HG03039 (cell line): ENCODE data around the gene EFCAB8.
"Not testable (repeated sequence)": the region's sequence is repeated elsewhere in the genome, so short reads cannot be mapped to it uniquely, and the experiment has no call there.

Experiments used
- ATAC-seq: cut with Tn5 transposase; IDR thresholded peaks from one replicate; pipeline ENCODE4 v1.9.1; 2021; ENCODE audit warnings: mild to moderate bottlenecking, moderate library complexity; ENCODE audit not compliant: unreplicated experiment

EFCAB8 gene

GRCh38 chr20:32946629-32947028 is 87.9 kb downstream of the EFCAB8 start:
- no peak for ATAC-seq

- not testable (repeated sequence) for ATAC-seq
Measured at GRCh38 chr20:32950539-32950938, 91.8 kb downstream of the EFCAB8 start.

- no peak for ATAC-seq
Measured at GRCh38 chr20:32957459-32957858, 98.7 kb downstream of the EFCAB8 start.

GRCh38 chr20:32958574-32958973 is 99.9 kb downstream of the EFCAB8 start:
- ATAC-seq, result no peak

- ATAC-seq, result no peak
Measured at GRCh38 chr20:32959351-32960221, 100.9 kb downstream of the EFCAB8 start.

GRCh38 chr20:32960222-32960518 is 101.4 kb downstream of the EFCAB8 start:
- no peak for ATAC-seq

- ATAC-seq, result no peak
Measured at GRCh38 chr20:32960849-32961731, 102.4 kb downstream of the EFCAB8 start.

- no peak for ATAC-seq
Measured at GRCh38 chr20:32962053-32962452, 103.3 kb downstream of the EFCAB8 start.

GRCh38 chr20:32962646-32963045 is 103.9 kb downstream of the EFCAB8 start:
- ATAC-seq, result not testable (repeated sequence)

- ATAC-seq, result no peak
Measured at GRCh38 chr20:32963176-32963575, 104.5 kb downstream of the EFCAB8 start.

- ATAC-seq, result no peak
Measured at GRCh38 chr20:32964575-32964974, 105.9 kb downstream of the EFCAB8 start.

- ATAC-seq, result no peak
Measured at GRCh38 chr20:32965115-32965514, 106.4 kb downstream of the EFCAB8 start.

GRCh38 chr20:32965581-32966373 is 107.1 kb downstream of the EFCAB8 start:
- no peak for ATAC-seq

- no peak for ATAC-seq
Measured at GRCh38 chr20:32966382-32966781, 107.7 kb downstream of the EFCAB8 start.

- ATAC-seq, result no peak
Measured at GRCh38 chr20:32966881-32967781, 108.4 kb downstream of the EFCAB8 start.

GRCh38 chr20:32967961-32968457 is 109.3 kb downstream of the EFCAB8 start:
- no peak for ATAC-seq

GRCh38 chr20:32968478-32969241 is 109.9 kb downstream of the EFCAB8 start:
- ATAC-seq, result no peak

GRCh38 chr20:32969356-32970114 is 110.8 kb downstream of the EFCAB8 start:
- no peak for ATAC-seq
